WTC11 (cell line): ENCODE data around the gene CSNK2A1. TPM values are rescaled to one million over a fixed set of nuclear protein-coding genes. Genes with fewer than 3 reads are reported as not detected.

Experiments
- ATAC-seq: fragments of 200-7000 bp; cut with Tn5 transposase; 2 replicates; pipeline ENCODE4 v1.10.0; 2021; ENCODE audit warnings: mild to moderate bottlenecking, moderate library complexity
- CTCF ChIA-PET: fragments of 300-600 bp; sonication (Branson Sonifier 250); formaldehyde crosslinking; loops from one replicate; lab custom pipeline; 2021; ENCODE audit warnings: antibody characterized with exemption; lab: Charles Lee
- POLR2A ChIA-PET: fragments of 350-600 bp; sonication (Branson Sonifier 250); formaldehyde crosslinking; loops from one replicate; lab custom pipeline; 2021; ENCODE audit warnings: antibody characterized with exemption; lab: Charles Lee
- DNase-seq: peaks from one replicate; pipeline ENCODE4 v3.0.0; 2021; ENCODE audit warnings: low spot score
- H3K27ac Mint-ChIP-seq: 2 replicates; pipeline ENCODE4 v1.8.0; 2021; ENCODE audit warnings: mixed read lengths
- H3K27me3 Mint-ChIP-seq: 2 replicates; pipeline ENCODE4 v1.8.0; 2021; ENCODE audit warnings: low read depth, mild to moderate bottlenecking, moderate library complexity, mixed read lengths
- H3K36me3 Mint-ChIP-seq: 2 replicates; pipeline ENCODE4 v1.8.0; 2021; ENCODE audit warnings: mixed read lengths
- H3K4me1 Mint-ChIP-seq: 2 replicates; pipeline ENCODE4 v1.8.0; 2022; ENCODE audit warnings: mixed read lengths
- H3K4me3 Mint-ChIP-seq: 2 replicates; pipeline ENCODE4 v1.8.0; 2021; ENCODE audit warnings: mild to moderate bottlenecking, moderate library complexity, mixed read lengths
- H3K9me3 Mint-ChIP-seq: 2 replicates; pipeline ENCODE4 v1.8.0; 2021; ENCODE audit warnings: mixed read lengths
- CBFB ChIP-seq: sonication (generic); formaldehyde crosslinking; IDR thresholded peaks from 2 replicates; pipeline ENCODE4 v1.8.1; 2022; ENCODE audit warnings: mild to moderate bottlenecking, low read depth, missing genetic modification reagents
- FOXJ3 ChIP-seq: sonication (generic); formaldehyde crosslinking; IDR thresholded peaks from 2 replicates; pipeline ENCODE4 v1.9.0; 2021; ENCODE audit warnings: missing genetic modification reagents, mild to moderate bottlenecking, borderline replicate concordance
- GRHL2 ChIP-seq: fragments of 250-450 bp; sonication (Bioruptor Pico); IDR thresholded peaks from 2 replicates; pipeline ENCODE4 v1.8.0; 2022; ENCODE audit warnings: mild to moderate bottlenecking, moderate library complexity; ENCODE audit not compliant: insufficient replicate concordance, severe bottlenecking
- MYBL2 ChIP-seq: sonication (generic); formaldehyde crosslinking; IDR thresholded peaks from 2 replicates; pipeline ENCODE4 v1.8.1; 2023; ENCODE audit warnings: mild to moderate bottlenecking, moderate library complexity, missing genetic modification reagents
- NFATC4 ChIP-seq: fragments of 250-450 bp; sonication (Bioruptor Pico); IDR thresholded peaks from 2 replicates; pipeline ENCODE4 v1.9.0; 2021; ENCODE audit warnings: mild to moderate bottlenecking
- NFE2L1 ChIP-seq: sonication (generic); formaldehyde crosslinking; IDR thresholded peaks from 2 replicates; pipeline ENCODE4 v1.8.1; 2023; ENCODE audit warnings: missing genetic modification reagents
- NFYB ChIP-seq: sonication (generic); formaldehyde crosslinking; conservative IDR thresholded peaks from 2 replicates; pipeline ENCODE4 v1.8.0; 2022; ENCODE audit warnings: low read depth, missing genetic modification reagents
- TEAD1 ChIP-seq: sonication (generic); formaldehyde crosslinking; IDR thresholded peaks from 2 replicates; pipeline ENCODE4 v1.8.0; 2022; ENCODE audit warnings: mild to moderate bottlenecking, missing genetic modification reagents
- ZBTB21 ChIP-seq: sonication (generic); formaldehyde crosslinking; IDR thresholded peaks from 2 replicates; pipeline ENCODE4 v1.8.1; 2023; ENCODE audit warnings: mild to moderate bottlenecking, missing genetic modification reagents, borderline replicate concordance
- ZNF317 ChIP-seq: sonication (generic); formaldehyde crosslinking; IDR thresholded peaks from 2 replicates; pipeline ENCODE4 v1.8.1; 2023; ENCODE audit warnings: low read depth, mild to moderate bottlenecking, moderate library complexity, missing genetic modification reagents, borderline replicate concordance
- ZNF671 ChIP-seq: fragments of 250-450 bp; sonication (Bioruptor Pico); IDR thresholded peaks from 2 replicates; pipeline ENCODE4 v1.8.0; 2021; ENCODE audit warnings: mild to moderate bottlenecking
- total RNA-seq: library from RNA; stranded (reverse); gene quantifications from 3 replicates; pipeline ENCODE4 v1.2.3, GENCODE V29; 2021
- TF ChIP-seq, protein P1 (sequence below): sonication (generic); formaldehyde crosslinking; IDR thresholded peaks from 2 replicates; pipeline ENCODE4 v1.8.1; 2022; ENCODE audit warnings: mild to moderate bottlenecking, missing genetic modification reagents, moderate library complexity, borderline replicate concordance
- TF ChIP-seq, protein P2 (sequence below): fragments of 200-600 bp; IDR thresholded peaks from 2 replicates; pipeline ENCODE4 v1.8.0; 2022; ENCODE audit warnings: antibody characterized with exemption
- TF ChIP-seq, protein P3 (sequence below): sonication (generic); formaldehyde crosslinking; conservative IDR thresholded peaks from 2 replicates; pipeline ENCODE4 v1.8.1; 2022; ENCODE audit warnings: mild to moderate bottlenecking, missing genetic modification reagents
- TF ChIP-seq, protein P4 (sequence below): sonication (generic); formaldehyde crosslinking; IDR thresholded peaks from 2 replicates; pipeline ENCODE4 v1.8.0; 2023; ENCODE audit warnings: mild to moderate bottlenecking, missing genetic modification reagents
- TF ChIP-seq, protein P5 (sequence below): sonication (generic); formaldehyde crosslinking; IDR thresholded peaks from 2 replicates; pipeline ENCODE4 v1.8.1; 2022; ENCODE audit warnings: low read depth, mild to moderate bottlenecking, moderate library complexity, missing genetic modification reagents, borderline replicate concordance
- TF ChIP-seq, protein P6 (sequence below): sonication (generic); formaldehyde crosslinking; IDR thresholded peaks from 2 replicates; pipeline ENCODE4 v1.8.1; 2023; ENCODE audit warnings: mild to moderate bottlenecking, missing genetic modification reagents
- TF ChIP-seq, protein P7 (sequence below): sonication (generic); formaldehyde crosslinking; IDR thresholded peaks from 2 replicates; pipeline ENCODE4 v1.8.0; 2022; ENCODE audit warnings: mild to moderate bottlenecking, missing genetic modification reagents
- TF ChIP-seq, protein P8 (sequence below): sonication (generic); formaldehyde crosslinking; IDR thresholded peaks from 2 replicates; pipeline ENCODE4 v1.8.1; 2023; ENCODE audit warnings: mild to moderate bottlenecking, missing genetic modification reagents
- TF ChIP-seq, protein P9 (sequence below): fragments of 250-450 bp; sonication (Bioruptor Pico); IDR thresholded peaks from 2 replicates; pipeline ENCODE4 v1.9.0; 2021; ENCODE audit warnings: mild to moderate bottlenecking

Gene CSNK2A1
- total RNA-seq, 1 experiment from 2014 or later = 235 TPM

DNA sequence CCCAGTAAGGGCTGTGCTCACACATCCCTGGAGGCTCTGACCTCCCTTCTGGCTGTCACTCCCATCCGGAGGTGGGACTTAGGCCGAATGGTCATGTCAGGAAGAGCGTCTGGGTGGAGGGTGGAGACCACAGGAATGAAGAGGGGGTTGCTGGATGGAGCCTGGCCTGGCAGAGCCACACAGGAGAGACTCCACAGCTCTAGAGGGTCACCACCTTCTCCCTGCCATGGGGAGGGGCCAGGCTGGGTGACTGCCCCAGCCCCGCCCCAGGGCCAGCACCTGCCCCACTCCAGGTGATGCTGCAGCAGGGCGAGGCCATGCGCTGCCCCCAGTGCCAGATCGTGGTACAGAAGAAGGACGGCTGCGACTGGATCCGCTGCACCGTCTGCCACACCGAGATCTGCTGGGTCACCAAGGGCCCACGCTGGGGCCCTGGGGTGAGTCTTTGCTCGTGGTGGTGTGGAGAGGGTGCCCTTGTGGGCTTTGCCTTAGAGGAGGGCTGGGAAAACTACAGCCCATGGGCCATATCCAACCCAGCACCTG lies 114.9 kb downstream of the CSNK2A1 start (continued):
- TF ChIP-seq, protein P1, sequence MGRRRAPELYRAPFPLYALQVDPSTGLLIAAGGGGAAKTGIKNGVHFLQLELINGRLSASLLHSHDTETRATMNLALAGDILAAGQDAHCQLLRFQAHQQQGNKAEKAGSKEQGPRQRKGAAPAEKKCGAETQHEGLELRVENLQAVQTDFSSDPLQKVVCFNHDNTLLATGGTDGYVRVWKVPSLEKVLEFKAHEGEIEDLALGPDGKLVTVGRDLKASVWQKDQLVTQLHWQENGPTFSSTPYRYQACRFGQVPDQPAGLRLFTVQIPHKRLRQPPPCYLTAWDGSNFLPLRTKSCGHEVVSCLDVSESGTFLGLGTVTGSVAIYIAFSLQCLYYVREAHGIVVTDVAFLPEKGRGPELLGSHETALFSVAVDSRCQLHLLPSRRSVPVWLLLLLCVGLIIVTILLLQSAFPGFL (CRISPR knock-in tag) = no peak
- TF ChIP-seq, protein P2, sequence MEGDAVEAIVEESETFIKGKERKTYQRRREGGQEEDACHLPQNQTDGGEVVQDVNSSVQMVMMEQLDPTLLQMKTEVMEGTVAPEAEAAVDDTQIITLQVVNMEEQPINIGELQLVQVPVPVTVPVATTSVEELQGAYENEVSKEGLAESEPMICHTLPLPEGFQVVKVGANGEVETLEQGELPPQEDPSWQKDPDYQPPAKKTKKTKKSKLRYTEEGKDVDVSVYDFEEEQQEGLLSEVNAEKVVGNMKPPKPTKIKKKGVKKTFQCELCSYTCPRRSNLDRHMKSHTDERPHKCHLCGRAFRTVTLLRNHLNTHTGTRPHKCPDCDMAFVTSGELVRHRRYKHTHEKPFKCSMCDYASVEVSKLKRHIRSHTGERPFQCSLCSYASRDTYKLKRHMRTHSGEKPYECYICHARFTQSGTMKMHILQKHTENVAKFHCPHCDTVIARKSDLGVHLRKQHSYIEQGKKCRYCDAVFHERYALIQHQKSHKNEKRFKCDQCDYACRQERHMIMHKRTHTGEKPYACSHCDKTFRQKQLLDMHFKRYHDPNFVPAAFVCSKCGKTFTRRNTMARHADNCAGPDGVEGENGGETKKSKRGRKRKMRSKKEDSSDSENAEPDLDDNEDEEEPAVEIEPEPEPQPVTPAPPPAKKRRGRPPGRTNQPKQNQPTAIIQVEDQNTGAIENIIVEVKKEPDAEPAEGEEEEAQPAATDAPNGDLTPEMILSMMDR = no peak
- no peak for TF ChIP-seq FOXJ3
- TF ChIP-seq CBFB (CRISPR knock-in tag) = no peak
- TF ChIP-seq, protein P3, sequence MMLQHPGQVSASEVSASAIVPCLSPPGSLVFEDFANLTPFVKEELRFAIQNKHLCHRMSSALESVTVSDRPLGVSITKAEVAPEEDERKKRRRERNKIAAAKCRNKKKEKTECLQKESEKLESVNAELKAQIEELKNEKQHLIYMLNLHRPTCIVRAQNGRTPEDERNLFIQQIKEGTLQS (CRISPR knock-in tag) = no peak
- no peak for TF ChIP-seq MYBL2 (CRISPR knock-in tag)
- TF ChIP-seq TEAD1 (CRISPR knock-in tag) = no peak
- TF ChIP-seq, protein P4, sequence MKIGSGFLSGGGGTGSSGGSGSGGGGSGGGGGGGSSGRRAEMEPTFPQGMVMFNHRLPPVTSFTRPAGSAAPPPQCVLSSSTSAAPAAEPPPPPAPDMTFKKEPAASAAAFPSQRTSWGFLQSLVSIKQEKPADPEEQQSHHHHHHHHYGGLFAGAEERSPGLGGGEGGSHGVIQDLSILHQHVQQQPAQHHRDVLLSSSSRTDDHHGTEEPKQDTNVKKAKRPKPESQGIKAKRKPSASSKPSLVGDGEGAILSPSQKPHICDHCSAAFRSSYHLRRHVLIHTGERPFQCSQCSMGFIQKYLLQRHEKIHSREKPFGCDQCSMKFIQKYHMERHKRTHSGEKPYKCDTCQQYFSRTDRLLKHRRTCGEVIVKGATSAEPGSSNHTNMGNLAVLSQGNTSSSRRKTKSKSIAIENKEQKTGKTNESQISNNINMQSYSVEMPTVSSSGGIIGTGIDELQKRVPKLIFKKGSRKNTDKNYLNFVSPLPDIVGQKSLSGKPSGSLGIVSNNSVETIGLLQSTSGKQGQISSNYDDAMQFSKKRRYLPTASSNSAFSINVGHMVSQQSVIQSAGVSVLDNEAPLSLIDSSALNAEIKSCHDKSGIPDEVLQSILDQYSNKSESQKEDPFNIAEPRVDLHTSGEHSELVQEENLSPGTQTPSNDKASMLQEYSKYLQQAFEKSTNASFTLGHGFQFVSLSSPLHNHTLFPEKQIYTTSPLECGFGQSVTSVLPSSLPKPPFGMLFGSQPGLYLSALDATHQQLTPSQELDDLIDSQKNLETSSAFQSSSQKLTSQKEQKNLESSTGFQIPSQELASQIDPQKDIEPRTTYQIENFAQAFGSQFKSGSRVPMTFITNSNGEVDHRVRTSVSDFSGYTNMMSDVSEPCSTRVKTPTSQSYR (CRISPR knock-in tag) = no peak
- no peak for TF ChIP-seq ZBTB21

DNA sequence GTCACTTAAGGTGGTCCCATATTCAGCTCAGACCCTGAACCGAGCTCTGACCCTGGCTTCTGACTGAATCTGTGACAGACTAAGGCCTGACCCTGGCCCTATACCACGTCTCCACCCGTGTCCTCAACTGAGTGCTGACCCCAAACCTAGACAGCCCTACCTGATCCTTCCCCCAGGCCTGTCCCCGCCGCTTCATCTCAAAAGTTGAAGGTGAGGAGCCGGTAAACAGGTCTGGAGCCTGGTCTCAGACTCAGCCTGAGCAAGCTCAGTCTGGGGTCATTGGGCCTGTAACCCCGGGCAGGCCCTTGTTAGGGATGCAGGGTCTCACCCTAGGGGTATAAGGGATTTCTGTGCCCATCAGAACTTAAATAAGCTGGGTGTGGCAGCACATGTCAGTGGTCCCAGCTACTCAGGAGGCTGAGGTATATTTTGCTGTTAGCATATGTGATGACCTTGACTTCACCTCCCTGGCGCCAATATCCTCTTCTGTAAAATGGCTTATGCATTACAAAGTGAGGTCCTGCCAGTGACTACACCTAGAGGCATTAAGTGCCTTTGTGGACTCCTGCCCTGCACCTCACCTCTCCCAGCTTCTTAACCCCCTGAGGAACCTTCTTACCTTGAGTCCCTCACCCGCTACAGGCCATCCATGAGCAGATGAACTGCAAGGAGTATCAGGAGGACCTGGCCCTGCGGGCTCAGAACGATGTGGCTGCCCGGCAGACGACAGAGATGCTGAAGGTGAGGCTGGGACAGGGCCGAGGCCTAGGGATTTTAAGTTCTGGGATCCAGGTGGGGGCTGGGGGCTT lies 115.5 kb downstream of the CSNK2A1 start:
- CTCF ChIA-PET = no interaction called here
- H3K4me1 Mint-ChIP-seq = peaks cover 3% of the 10 kb centered on the region; the same call in 1 of the 2 replicates
- H3K27me3 Mint-ChIP-seq = peaks cover 8% of the 10 kb centered on the region; the same call in 1 of the 2 replicates
- H3K27ac Mint-ChIP-seq = no peak overlapping the region
- DNase-seq = no peak
- ATAC-seq = no peak
- no peak overlapping the region for H3K4me3 Mint-ChIP-seq
- POLR2A ChIA-PET = no interaction called here
- H3K36me3 Mint-ChIP-seq = peaks cover 24% of the 10 kb centered on the region
- H3K9me3 Mint-ChIP-seq = no peaks in the 10 kb centered on the region
- TF ChIP-seq ZNF671 (CRISPR knock-in tag) = no peak
- TF ChIP-seq, protein P5, sequence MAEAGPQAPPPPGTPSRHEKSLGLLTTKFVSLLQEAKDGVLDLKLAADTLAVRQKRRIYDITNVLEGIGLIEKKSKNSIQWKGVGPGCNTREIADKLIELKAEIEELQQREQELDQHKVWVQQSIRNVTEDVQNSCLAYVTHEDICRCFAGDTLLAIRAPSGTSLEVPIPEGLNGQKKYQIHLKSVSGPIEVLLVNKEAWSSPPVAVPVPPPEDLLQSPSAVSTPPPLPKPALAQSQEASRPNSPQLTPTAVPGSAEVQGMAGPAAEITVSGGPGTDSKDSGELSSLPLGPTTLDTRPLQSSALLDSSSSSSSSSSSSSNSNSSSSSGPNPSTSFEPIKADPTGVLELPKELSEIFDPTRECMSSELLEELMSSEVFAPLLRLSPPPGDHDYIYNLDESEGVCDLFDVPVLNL = no peak
- TF ChIP-seq, protein P3 (CRISPR knock-in tag) = no peak
- TF ChIP-seq NFATC4 = no peak
- TF ChIP-seq, protein P6, sequence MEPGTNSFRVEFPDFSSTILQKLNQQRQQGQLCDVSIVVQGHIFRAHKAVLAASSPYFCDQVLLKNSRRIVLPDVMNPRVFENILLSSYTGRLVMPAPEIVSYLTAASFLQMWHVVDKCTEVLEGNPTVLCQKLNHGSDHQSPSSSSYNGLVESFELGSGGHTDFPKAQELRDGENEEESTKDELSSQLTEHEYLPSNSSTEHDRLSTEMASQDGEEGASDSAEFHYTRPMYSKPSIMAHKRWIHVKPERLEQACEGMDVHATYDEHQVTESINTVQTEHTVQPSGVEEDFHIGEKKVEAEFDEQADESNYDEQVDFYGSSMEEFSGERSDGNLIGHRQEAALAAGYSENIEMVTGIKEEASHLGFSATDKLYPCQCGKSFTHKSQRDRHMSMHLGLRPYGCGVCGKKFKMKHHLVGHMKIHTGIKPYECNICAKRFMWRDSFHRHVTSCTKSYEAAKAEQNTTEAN = no peak
- TF ChIP-seq ZNF317 = no peak
- TF ChIP-seq, protein P7, sequence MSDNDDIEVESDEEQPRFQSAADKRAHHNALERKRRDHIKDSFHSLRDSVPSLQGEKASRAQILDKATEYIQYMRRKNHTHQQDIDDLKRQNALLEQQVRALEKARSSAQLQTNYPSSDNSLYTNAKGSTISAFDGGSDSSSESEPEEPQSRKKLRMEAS (CRISPR knock-in tag) = no peak
- TF ChIP-seq, protein P8, sequence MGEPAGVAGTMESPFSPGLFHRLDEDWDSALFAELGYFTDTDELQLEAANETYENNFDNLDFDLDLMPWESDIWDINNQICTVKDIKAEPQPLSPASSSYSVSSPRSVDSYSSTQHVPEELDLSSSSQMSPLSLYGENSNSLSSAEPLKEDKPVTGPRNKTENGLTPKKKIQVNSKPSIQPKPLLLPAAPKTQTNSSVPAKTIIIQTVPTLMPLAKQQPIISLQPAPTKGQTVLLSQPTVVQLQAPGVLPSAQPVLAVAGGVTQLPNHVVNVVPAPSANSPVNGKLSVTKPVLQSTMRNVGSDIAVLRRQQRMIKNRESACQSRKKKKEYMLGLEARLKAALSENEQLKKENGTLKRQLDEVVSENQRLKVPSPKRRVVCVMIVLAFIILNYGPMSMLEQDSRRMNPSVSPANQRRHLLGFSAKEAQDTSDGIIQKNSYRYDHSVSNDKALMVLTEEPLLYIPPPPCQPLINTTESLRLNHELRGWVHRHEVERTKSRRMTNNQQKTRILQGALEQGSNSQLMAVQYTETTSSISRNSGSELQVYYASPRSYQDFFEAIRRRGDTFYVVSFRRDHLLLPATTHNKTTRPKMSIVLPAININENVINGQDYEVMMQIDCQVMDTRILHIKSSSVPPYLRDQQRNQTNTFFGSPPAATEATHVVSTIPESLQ (CRISPR knock-in tag) = no peak
- TF ChIP-seq CBFB (CRISPR knock-in tag) = no peak
- no peak for TF ChIP-seq NFYB (CRISPR knock-in tag)
- TF ChIP-seq GRHL2 (CRISPR knock-in tag) = no peak
- TF ChIP-seq, protein P9, sequence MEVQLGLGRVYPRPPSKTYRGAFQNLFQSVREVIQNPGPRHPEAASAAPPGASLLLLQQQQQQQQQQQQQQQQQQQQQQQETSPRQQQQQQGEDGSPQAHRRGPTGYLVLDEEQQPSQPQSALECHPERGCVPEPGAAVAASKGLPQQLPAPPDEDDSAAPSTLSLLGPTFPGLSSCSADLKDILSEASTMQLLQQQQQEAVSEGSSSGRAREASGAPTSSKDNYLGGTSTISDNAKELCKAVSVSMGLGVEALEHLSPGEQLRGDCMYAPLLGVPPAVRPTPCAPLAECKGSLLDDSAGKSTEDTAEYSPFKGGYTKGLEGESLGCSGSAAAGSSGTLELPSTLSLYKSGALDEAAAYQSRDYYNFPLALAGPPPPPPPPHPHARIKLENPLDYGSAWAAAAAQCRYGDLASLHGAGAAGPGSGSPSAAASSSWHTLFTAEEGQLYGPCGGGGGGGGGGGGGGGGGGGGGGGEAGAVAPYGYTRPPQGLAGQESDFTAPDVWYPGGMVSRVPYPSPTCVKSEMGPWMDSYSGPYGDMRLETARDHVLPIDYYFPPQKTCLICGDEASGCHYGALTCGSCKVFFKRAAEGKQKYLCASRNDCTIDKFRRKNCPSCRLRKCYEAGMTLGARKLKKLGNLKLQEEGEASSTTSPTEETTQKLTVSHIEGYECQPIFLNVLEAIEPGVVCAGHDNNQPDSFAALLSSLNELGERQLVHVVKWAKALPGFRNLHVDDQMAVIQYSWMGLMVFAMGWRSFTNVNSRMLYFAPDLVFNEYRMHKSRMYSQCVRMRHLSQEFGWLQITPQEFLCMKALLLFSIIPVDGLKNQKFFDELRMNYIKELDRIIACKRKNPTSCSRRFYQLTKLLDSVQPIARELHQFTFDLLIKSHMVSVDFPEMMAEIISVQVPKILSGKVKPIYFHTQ (CRISPR knock-in tag) = no peak
- no peak for TF ChIP-seq NFE2L1
